GM12873 (cell line): ENCODE results near the gene SLC7A8.

Source experiments
- CTCF ChIP-seq: IDR thresholded peaks from 2 replicates; pipeline ENCODE4 v1.5.1; 2012; ENCODE audit warnings: low read depth, mild to moderate bottlenecking, moderate library complexity, low read length, control low read depth; ENCODE audit not compliant: insufficient read depth; ENCODE audit errors: missing control alignments

The SLC7A8 gene

GRCh38 chr14:23169622-23170021, 13.8 kb downstream of the SLC7A8 start:
- TF ChIP-seq CTCF, result no peak

DNA sequence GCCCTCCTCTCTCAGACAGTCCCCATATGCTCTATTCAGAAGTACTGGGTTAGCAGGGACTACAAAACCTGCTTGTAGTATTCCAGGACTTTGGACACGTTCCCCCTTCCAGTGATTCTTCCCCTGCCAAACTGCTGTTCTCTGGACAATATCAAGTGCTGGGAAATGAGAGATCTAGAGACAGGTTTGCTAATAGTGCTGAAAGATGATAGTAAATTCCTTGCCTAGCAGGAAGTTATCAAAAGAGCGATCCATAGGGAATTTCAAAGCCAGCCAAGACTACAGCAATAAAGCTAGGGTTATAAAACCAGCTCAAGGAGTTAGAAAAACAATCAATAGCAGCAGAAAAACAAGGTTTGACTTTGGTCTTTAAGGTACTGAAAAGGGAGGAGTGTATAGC, 15.2 kb downstream of the SLC7A8 start:
- no peak for TF ChIP-seq CTCF

DNA sequence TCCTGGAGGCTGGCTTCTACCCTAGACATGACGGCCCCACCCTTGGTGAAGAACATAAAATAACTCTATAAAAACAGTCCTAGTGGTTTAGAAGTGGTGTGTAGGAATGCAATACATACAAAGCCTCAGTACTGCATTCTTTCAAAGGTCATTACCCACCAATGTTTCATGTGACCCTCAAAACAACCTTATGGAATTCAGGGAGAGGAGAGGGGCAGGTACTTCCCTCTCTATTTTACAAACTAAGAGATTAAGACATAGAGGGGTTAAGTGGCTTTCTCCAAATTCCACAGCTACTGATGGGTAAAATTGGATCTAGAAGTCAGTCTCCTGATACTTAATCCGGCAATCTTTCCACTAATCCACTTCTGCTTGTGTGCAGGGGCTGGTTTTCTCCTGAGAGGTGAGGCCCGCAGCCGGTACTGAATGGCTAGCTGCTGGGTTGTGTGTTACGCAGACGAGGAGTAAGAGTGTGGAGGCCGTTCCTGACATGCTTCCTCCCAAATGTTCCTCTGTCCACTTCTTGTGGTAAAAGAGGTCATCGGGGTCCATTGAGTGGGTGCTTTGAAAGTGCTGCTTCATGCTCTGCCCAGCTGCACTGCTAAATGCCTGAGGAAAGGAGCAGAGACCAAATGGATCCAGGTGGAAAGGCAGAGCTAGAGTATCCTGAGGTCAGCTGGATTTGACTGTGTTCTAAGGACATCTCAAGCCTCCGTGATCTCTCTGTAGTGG, 16.2 kb downstream of the SLC7A8 start:
- no peak for TF ChIP-seq CTCF

- no peak for TF ChIP-seq CTCF
These were observed 18.5 kb downstream of the SLC7A8 start for GRCh38 chr14:23164949-23165348.

DNA sequence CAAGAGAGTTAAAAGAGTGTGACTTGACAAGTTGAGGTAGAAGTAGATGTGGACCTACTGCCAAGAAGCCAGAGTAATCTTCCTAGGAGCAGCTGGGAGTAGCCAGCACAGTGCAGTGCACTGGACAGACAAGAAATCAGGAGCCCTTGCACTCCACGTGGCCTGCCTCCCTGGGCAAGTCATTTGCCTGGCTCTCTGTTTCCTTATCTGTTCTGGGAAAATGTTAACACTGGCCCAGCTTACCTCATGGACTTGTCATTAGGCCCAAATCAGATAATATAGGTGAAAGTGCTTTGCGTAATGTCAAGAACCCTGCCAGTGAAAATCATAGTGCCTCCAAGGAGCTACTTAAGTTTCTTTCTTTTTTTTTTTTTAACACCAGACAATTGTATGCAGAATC, 19.2 kb downstream of the SLC7A8 start:
- no peak for TF ChIP-seq CTCF

GRCh38 chr14:23163830-23164229, 19.6 kb downstream of the SLC7A8 start:
- TF ChIP-seq CTCF, result no peak

DNA sequence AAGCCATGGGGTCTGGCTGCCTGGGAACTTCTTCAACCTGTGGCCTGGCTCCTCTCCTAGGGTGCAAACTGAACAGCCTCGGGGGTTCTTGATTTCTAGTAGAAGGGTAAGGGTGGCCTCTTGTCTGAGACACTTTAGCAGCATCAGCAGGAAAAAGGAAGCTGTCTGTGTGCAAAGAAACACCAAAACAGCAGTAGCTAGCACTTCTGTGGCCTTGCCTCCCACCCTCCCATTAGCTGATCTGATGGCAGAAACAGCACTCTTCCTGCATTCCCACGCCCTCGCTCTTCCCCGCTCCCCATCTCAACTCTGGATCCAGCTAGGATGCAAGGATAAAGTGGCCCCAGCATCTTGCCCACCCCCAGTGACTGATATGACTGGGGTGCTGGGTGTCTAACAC, 20.7 kb downstream of the SLC7A8 start:
- TF ChIP-seq CTCF, result no peak
